ENCODE results near the gene ZNF276.

DNA sequence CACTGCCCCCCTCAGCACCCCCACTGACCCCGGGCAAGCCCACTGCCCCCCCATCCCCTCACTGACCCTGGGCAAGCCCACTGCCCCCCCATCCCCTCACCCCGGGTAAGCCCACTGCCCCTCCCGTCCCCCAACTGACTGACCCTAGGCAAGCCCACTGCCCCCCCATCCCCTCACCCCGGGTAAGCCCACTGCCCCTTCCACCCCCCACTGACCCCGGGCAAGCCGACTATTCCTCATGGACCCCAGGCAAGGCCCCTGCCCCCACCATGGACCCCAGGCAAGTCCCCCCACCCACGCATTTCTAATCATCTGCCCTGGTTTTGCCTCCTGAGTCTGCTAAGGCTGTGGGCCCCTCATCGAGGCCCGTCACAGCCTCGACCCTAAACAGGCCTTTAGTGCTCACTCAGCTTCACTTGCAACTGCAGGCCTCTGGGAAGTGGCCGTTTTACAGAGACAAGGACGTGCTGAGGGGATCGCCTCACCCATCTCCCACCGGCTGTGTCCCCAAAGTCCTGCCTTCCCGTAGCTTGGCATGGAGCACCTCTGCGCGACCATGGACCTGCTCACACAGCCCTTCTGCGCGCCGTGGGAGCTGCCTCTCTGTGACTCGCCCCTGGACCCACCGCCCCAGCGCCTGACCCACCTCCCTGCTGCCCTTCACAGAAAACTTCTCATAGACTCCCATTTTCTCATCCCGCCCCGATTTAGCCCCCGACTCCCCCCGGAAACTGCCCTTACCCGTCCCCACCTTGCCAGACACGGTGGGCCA, 4.2 kb upstream of the ZNF276 start:
- no peak for TF ChIP-seq POLR2A (IDR thresholded peaks at IDR 0.05)
- TF ChIP-seq, protein P1, sequence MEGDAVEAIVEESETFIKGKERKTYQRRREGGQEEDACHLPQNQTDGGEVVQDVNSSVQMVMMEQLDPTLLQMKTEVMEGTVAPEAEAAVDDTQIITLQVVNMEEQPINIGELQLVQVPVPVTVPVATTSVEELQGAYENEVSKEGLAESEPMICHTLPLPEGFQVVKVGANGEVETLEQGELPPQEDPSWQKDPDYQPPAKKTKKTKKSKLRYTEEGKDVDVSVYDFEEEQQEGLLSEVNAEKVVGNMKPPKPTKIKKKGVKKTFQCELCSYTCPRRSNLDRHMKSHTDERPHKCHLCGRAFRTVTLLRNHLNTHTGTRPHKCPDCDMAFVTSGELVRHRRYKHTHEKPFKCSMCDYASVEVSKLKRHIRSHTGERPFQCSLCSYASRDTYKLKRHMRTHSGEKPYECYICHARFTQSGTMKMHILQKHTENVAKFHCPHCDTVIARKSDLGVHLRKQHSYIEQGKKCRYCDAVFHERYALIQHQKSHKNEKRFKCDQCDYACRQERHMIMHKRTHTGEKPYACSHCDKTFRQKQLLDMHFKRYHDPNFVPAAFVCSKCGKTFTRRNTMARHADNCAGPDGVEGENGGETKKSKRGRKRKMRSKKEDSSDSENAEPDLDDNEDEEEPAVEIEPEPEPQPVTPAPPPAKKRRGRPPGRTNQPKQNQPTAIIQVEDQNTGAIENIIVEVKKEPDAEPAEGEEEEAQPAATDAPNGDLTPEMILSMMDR (IDR thresholded peaks at IDR 0.05) = no peak

Data from gastroesophageal sphincter (tissue), 3 donors.